Osteoblast (primary cell): ENCODE data around the gene MARK3. TPM values are rescaled to one million over a fixed set of nuclear protein-coding genes. Genes with fewer than 3 reads are reported as not detected.

Experiments used
- DNase-seq: peaks from one replicate; pipeline ENCODE4 v3.0.0; 2011; ENCODE audit warnings: low spot score, mixed read lengths; ENCODE audit not compliant: insufficient read length; ENCODE audit errors: missing footprints
- H2AFZ ChIP-seq: 2 replicates; pipeline ENCODE4 v1.6.0; 2011; ENCODE audit warnings: mild to moderate bottlenecking, low read length
- H3K27ac ChIP-seq: 2 replicates; pipeline ENCODE4 v1.5.1; 2011; ENCODE audit warnings: mild to moderate bottlenecking, low read depth, low read length, moderate library complexity
- H3K27me3 ChIP-seq: 2 replicates; pipeline ENCODE4 v1.6.0; 2012; ENCODE audit warnings: mild to moderate bottlenecking, control low read depth, inconsistent platforms, low read length, moderate library complexity; ENCODE audit not compliant: insufficient read depth
- H3K36me3 ChIP-seq: 2 replicates; pipeline ENCODE4 v1.5.1; 2011; ENCODE audit warnings: mild to moderate bottlenecking, low read length, control low read depth, moderate library complexity; ENCODE audit not compliant: insufficient read depth
- H3K4me1 ChIP-seq: 2 replicates; pipeline ENCODE4 v1.5.1; 2011; ENCODE audit warnings: mild to moderate bottlenecking, low read length, control low read depth, moderate library complexity; ENCODE audit not compliant: insufficient read depth
- H3K4me2 ChIP-seq: 2 replicates; pipeline ENCODE4 v1.6.0; 2011; ENCODE audit warnings: mild to moderate bottlenecking, low read length; ENCODE audit not compliant: insufficient read depth
- H3K4me3 ChIP-seq: fragments of 200-600 bp; sonication (generic); 3 replicates; pipeline ENCODE4 v1.5.1; 2012; ENCODE audit warnings: mild to moderate bottlenecking, low read length, inconsistent platforms; ENCODE audit not compliant: insufficient read depth
- H3K79me2 ChIP-seq: 2 replicates; pipeline ENCODE4 v1.6.0; 2012; ENCODE audit warnings: mild to moderate bottlenecking, low read length, control low read depth, inconsistent platforms; ENCODE audit not compliant: insufficient read depth
- H3K9me3 ChIP-seq: 2 replicates; pipeline ENCODE4 v1.5.1; 2011; ENCODE audit warnings: low read depth, low read length, control low read depth
- H4K20me1 ChIP-seq: 2 replicates; pipeline ENCODE4 v1.6.0; 2012; ENCODE audit warnings: mild to moderate bottlenecking, low read length, control low read depth; ENCODE audit not compliant: insufficient read depth
- CTCF ChIP-seq: IDR thresholded peaks from 2 replicates; pipeline ENCODE4 v1.5.1; 2011; ENCODE audit warnings: mild to moderate bottlenecking, low read depth, low read length, moderate library complexity; ENCODE audit errors: extremely low read depth
- total RNA-seq: library from RNA; depleted of rRNA; stranded (reverse); fragments of >200 nt; gene quantifications from 2 replicates; pipeline ENCODE4 v1.2.3, GENCODE V29; 2012

Gene MARK3
- total RNA-seq, 1 donor: 101 TPM

GRCh38 chr14:103390605-103391004 lies 5.4 kb downstream of the MARK3 start:
- H3K4me1 ChIP-seq: peaks cover 36% of the 10 kb centered on the region
- no peak for DNase-seq
- H3K79me2 ChIP-seq: peaks cover 97% of the 10 kb centered on the region
- H3K27me3 ChIP-seq: no peaks in the 10 kb centered on the region
- no peaks in the 10 kb centered on the region for H3K36me3 ChIP-seq
- no peak overlapping the region for H3K4me3 ChIP-seq
- H3K4me2 ChIP-seq: no peak overlapping the region
- no peak for TF ChIP-seq CTCF
- no peaks in the 10 kb centered on the region for H3K9me3 ChIP-seq
- H3K27ac ChIP-seq: no peak overlapping the region
- no peak overlapping the region for H2AFZ ChIP-seq
- H4K20me1 ChIP-seq: peaks cover 88% of the 10 kb centered on the region

- peak; percentile 91 for DNase-seq
- no peaks in the 10 kb centered on the region for H3K27me3 ChIP-seq
- no peaks in the 10 kb centered on the region for H3K9me3 ChIP-seq
- peaks cover 97% of the 10 kb centered on the region for H3K79me2 ChIP-seq
- no peak overlapping the region for H2AFZ ChIP-seq
- TF ChIP-seq CTCF: peak; percentile 85
- no peaks in the 10 kb centered on the region for H3K36me3 ChIP-seq
- H4K20me1 ChIP-seq: peaks cover 88% of the 10 kb centered on the region
- no peak overlapping the region for H3K4me3 ChIP-seq
- H3K27ac ChIP-seq: no peak overlapping the region
- peaks cover 40% of the 10 kb centered on the region for H3K4me1 ChIP-seq
- no peak overlapping the region for H3K4me2 ChIP-seq
Observed at GRCh38 chr14:103391048-103391447, 5.8 kb downstream of the MARK3 start.

- H3K27ac ChIP-seq: no peak overlapping the region
- H3K36me3 ChIP-seq: no peaks in the 10 kb centered on the region
- H3K4me3 ChIP-seq: no peak overlapping the region
- H3K4me2 ChIP-seq: no peak overlapping the region
- no peak overlapping the region for H2AFZ ChIP-seq
- no peaks in the 10 kb centered on the region for H3K9me3 ChIP-seq
- peaks cover 40% of the 10 kb centered on the region for H3K4me1 ChIP-seq
- no peak for TF ChIP-seq CTCF
- peaks cover 87% of the 10 kb centered on the region for H4K20me1 ChIP-seq
- peaks cover 97% of the 10 kb centered on the region for H3K79me2 ChIP-seq
- H3K27me3 ChIP-seq: no peaks in the 10 kb centered on the region
- DNase-seq: no peak
Observed at GRCh38 chr14:103392106-103392505, 6.9 kb downstream of the MARK3 start.

- Histone ChIP-seq H3K9me3 (no peaks in the 10 kb centered on the region), H3K79me2 (peaks cover 96% of the 10 kb centered on the region), H3K27me3 (no peaks in the 10 kb centered on the region), H3K4me2 (no peak overlapping the region), H4K20me1 (peaks cover 85% of the 10 kb centered on the region), H2AFZ (no peak overlapping the region), H3K4me3 (no peak overlapping the region), H3K36me3 (no peaks in the 10 kb centered on the region), H3K27ac (peak overlapping the region; percentile 51), H3K4me1 (peaks cover 38% of the 10 kb centered on the region)
- no peak for DNase-seq
- no peak for TF ChIP-seq CTCF
Observed at GRCh38 chr14:103392572-103392971, 7.4 kb downstream of the MARK3 start.
